Activated T-cell treated with anti-CD3 and anti-CD28 coated beads, Interleukin-2, amount 50 U/mL, for 1 hour (primary cell): ENCODE results near the gene FHIT.

ENCODE experiments used
- DNase-seq: peaks from one replicate; pipeline ENCODE4 v3.0.0-alpha.2; 2020

FHIT gene

GRCh38 chr3:60133269-60134162 lies 1117.7 kb downstream of the FHIT start:
- DNase-seq: no peak

DNA sequence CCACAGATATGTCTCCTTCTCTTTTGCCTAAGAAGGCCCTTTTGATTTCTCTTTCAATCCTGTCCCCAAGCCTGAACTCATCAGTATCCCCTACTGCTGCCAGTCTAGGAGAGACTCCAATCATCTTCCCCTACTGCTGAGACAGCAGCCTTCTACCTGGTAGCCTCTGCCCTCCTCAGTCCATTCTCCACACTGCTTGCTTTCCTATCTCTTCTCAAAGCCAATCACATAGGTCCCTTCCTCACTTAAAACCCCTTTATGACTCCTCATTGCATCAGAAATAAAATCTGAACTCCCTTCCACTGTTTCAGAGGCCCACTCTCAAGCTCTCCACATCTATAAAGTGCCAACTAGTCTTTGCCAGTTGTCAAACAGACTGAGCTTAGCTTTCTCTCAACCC lies 1119.6 kb downstream of the FHIT start:
- DNase-seq: no peak

DNA sequence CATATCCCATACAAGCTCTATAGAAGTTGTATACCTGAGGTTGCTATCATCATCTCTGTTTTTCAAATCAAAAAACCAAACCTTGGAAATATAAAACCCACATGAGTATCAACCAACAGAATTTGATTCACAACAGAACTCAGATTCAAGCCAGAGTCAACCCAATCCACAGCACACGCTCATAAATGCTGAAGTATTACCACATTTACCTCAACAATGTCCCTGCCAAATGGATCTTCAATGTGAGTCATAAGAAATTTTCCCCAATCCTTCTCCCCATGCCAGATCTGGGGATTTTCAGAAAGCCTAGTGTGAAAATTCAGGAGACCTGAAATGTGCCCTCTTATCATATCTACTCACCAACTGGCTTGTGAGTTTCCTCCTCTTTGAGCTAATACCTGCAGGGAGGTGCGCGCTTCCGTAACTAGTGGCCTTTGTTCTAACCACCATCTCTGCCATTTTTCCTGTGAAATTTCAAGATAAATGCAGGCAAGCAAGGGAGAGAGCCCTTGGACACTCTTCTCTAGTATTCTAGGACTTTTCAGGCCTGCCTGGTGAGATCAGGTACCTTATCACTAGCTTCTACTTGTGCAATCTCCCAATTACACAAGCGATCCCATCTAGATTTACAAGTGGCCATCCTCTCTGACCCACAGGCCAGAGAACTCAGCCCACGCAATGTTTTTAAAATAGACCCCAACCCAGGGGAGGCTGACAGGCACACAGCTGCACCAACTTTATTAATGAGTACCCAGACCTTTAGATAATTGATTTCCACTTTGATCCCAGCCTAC lies 1124.5 kb downstream of the FHIT start:
- DNase-seq: no peak

DNA sequence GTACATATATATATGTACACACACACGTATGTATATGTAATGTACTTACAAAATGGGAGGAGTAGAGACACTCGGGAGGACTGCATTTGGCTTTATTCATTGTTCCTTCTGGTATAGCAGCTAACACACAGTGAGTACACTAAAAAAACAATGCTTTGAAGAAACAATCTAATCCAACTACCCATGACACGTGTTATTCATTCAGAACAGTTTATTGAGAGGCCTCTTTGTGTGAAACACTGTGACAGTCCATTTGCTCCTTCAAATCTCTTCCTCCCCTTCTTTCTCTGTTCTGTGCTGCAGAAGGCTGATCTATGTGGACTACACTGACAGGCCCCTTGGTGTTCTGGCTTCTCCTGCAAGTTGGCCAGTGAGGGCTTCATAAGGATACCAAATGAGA lies 1125.6 kb downstream of the FHIT start:
- DNase-seq: no peak

DNA sequence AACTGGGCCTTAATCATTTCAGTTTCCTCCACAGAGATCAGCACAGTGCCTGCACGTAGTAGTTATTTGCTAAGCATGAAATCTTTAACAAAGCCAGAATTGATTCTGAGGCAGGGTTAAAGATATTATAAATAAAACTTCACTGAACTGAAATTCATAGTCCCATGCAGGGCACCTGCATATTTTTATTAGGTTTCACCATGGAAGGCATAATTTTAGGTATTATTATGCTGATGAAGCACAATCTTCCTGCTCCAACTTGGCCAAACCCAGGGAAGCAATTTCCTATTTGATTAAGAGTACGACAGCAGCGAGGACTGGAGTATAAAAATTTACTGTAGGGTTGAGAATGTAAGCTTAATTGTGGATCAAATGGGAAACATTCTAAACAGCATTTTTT lies 1131.0 kb downstream of the FHIT start:
- no peak for DNase-seq

- DNase-seq: no peak
These were observed 1137.1 kb downstream of the FHIT start for GRCh38 chr3:60114191-60114590.

DNA sequence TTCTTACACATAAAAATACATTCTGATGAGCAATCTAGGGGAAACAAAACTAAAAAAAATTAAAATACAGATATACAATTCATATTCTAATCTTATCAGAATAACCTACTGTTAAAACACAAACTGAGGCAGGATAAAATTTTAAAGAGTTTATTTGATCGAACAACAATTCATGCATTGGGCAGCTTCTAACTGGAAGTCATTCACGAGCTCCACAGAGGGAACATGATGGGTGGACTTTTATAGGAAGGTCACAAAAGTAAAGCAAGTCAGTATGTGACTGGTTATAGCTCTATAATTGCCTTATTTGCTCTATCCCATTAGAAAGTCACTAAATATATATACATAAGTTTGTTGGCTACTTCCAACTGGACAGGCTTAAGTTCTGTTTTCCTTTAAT lies 1144.0 kb downstream of the FHIT start:
- DNase-seq: no peak

DNA sequence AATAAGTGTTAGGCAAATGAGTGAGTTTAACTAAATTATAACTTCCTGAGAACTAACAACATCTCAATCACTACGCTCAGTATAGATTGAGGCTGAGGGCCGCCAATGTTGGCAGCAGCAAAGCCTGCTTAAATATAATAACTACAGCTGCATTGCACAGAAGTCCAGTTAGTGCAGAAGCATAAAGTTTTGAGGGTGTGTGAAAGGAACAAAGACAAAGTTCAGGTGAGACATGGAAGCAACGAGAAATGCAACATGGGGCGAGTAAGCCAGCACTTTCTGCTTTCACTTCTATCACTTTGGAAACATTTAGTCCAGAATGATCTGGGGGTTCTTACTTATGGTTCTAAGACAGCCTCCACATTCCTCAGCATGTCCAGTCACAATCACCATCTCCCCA lies 1149.1 kb downstream of the FHIT start:
- no peak for DNase-seq

DNA sequence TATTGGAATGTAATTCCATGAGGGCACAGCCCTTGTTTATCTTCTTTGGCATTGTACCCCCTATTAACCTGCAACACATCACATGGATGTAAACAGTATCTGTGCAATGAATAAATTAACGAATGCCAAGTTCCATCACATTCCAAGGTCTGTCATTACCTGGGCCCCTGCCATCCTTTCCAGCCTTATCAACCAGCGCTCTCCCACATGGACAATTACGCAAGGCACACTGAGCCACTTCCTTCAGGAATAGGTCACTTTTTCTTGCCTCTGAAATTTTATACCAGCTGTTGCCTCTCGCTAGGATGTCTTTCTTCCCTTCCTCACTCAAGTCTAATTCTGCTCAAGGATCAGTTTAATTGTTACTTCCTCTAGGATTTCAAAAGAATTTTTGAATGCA lies 1149.6 kb downstream of the FHIT start:
- DNase-seq: no peak

DNA sequence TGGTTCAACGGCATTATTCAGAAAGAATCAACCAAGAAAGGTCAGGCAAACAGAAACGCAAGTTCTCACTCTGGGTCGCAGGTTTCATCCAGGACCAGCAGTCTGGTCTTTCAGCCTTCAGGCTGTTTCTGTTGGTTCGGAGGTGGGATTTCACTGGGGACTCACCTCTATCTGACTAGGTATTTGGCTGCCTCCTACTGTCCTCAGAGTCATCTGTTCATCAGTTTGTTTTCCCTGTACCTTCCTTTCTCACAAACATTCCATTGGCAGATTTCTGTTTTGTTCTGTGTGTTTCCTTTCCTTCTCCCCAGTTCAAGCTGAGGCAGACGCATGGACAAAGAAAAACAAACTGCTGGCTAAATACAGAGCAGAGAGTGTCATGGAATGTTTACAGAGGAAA lies 1154.8 kb downstream of the FHIT start:
- no peak for DNase-seq

GRCh38 chr3:60095930-60096329 lies 1155.3 kb downstream of the FHIT start:
- DNase-seq: no peak

DNA sequence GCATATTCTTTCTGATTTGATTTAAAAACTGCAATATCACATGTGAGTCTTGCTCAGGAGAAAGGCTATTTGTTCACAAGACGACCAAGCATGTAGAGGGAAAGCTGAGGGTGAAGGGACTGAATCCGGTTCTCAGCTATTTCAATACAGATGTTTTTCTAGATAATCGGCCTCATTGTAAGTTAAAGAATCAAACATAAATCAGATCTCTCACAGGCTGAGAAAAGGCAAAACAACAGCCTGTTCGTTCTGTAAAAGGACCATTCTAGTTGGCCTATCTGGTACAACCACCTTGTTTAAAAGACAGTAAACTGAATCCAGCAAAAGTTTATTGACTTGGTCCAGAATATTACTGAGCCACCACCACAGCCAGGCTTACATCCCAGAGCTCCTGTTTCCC lies 1155.7 kb downstream of the FHIT start:
- no peak for DNase-seq

GRCh38 chr3:60094392-60094947 lies 1156.8 kb downstream of the FHIT start:
- no peak for DNase-seq

DNA sequence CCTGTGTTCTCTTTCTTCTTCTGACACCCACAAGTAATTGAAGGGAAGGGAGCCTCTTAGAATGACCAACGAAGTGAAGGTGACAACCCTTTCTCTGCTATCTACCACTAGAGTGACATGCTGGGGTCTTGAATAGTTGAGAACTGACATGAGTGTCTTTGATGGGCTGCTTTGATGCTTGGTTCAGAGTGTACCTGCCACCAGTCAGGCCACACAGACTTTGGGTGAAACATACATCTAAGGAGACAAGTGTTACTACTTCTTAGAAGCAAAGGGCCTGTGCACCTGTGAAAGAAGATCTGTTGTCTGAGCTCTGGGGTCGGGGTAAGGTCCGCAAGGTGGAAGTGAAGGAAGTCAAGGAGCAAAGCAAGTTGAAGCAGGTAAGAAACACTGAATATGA lies 1160.7 kb downstream of the FHIT start:
- no peak for DNase-seq

GRCh38 chr3:60086811-60087210 lies 1164.4 kb downstream of the FHIT start:
- no peak for DNase-seq

- DNase-seq: no peak
These were observed 1165.6 kb downstream of the FHIT start for GRCh38 chr3:60085649-60086048.

DNA sequence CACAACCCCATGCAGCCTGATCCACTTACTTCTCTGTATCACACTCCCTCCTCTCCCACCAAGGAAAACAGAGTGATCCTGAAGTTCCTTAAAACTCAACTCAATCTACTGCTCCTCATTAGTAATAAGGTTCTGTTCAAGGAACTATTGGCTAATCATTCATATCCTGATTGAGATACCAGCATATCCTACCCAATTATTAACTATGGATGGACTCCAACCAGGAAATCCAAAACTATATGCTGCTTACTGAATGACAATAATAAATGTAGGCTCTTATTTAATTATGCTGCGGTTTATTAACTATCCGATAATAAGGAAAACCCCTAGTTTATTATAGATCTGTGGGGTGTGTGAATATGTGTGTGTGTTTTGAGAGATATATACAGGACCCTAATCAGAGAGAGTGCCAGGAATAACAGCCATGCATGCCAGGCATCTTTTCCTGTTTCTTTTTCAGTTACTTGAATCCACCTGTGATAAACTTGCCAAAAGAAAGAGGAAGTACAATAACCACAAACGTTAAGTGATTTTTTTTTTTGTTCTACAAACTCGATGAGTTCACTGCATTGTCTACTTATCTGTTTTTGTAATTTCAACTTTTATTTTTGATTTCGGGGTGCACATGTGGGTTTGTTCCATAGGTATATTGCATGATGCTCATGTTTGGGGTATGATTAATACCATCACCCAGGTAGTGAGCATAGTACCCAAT lies 1169.7 kb downstream of the FHIT start:
- DNase-seq: no peak

DNA sequence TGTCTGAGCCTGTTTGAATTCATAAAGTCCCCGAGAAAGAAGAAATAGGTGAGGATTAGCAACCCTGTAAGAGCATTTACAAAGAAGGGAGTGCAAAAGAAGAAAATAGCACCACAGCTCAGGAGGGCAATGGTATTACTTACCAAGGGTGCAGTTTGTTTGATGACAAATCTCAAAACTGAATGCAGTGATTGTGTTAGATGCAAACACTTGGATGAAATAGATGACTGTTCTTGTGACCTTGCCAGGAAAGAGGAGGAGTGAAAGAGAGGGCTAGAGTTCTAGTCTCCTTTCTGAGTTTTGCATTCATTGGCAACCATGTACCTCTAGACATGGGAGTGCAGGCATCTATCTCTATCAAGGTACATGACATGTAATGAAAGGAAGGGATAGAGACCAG lies 1170.6 kb downstream of the FHIT start:
- DNase-seq: no peak

DNA sequence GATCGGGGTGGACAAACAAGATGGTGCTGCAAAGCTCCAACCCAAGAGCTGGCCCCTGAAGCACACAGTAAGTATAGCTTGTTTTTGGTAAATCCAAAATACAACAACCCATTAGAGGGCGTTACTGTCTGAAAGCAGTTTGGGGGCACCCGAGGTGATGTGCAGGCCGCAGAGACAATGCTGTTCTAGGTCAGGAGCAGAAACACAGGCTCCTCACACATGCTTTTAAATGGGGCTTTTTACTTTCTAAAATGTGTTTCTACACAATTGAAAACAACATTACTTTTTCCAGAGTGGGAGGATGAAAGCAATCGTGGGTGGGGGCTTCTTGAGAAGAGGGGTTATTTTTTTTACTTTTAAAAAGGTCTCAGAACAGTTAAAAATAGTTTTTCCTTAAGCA lies 1172.2 kb downstream of the FHIT start:
- peak; percentile 29 for DNase-seq

DNA sequence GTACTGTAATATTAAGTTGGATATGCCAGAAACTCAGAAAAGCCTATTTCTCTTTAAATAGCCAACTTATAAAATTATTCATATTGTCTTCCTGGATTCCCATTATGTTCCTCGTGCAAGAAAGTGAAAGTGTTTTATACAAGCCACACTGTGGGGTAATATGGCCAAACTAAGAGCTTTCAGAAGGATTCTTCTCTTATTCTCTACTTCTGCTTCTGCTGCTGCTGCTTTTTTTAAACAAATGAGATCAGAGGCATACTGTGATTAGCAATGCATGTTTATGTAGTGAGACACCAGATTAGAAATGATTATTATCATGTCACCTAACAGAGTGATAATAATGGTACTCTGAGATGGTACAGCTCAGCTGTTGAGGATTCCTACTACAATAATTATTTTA lies 1174.9 kb downstream of the FHIT start:
- DNase-seq: no peak

GRCh38 chr3:60073942-60074341 lies 1177.3 kb downstream of the FHIT start:
- no peak for DNase-seq

DNA sequence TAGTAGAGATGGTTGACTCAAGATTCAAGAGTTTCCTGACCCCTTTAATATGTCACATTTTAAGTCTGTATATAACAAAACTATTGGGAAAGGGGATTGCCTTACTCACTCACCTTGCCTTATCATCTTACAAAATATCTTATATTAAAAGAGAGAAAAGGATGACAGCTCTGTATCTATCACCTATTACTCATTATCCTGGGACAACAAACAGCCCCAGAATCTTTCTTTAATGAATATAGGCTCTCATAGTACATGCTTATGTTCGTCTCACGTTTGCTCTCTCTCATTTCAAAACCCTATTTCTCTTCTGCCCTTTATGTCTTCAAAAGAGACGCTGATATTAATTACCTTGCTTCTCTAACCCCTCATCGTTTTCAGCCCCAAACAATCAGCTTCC lies 1178.0 kb downstream of the FHIT start:
- no peak for DNase-seq

DNA sequence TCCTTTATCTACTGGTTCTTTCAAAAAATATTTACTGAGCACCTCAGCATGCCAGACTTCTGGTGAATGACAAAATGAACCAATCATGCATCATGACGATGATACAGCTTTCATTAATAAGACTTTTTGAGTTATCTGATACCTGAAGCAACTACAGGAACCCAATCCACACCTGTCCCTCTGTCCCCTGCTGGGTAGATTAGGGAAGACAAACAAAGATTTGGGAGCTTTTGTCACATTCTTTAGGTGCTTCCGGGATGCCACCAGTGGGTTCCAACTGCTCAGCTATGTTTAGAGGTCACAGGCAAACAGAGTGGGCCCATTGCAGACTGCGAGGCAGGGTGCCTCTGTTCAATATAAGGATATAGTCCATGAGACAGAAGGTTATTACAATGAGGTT lies 1180.9 kb downstream of the FHIT start:
- DNase-seq: no peak
